A549 (cell line): ENCODE measurements around the gene KRT33B. TPM values are rescaled to one million over a fixed set of nuclear protein-coding genes. Genes with fewer than 3 reads are reported as not detected.

Experiments used
- ATAC-seq, 2 experiments: fragments of 200-7000 bp in 1 of 2; fragments of >200 bp in 1 of 2; cut with Nextera tagmentation in 1 of 2; cut with Tn5 transposase in 1 of 2; 3 replicates each; pipeline versions ENCODE4 v1.8.0 to v1.9.1; 2018 to 2020; ENCODE audit warnings: mild to moderate bottlenecking in 1 of 2, moderate library complexity in 1 of 2
- CTCF ChIA-PET: fragments of 300-600 bp; sonication (Branson Sonifier 250); formaldehyde crosslinking; extraction: SDS; loops from one replicate; lab custom pipeline; 2021; ENCODE audit warnings: antibody characterized with exemption, inconsistent platforms; lab: Yijun Ruan, JAX
- POLR2A ChIA-PET: fragments of 350-600 bp; formaldehyde crosslinking; extraction: SDS; loops from one replicate; lab custom pipeline; 2021; ENCODE audit warnings: antibody characterized with exemption, inconsistent platforms; lab: Yijun Ruan, JAX
- DNase-seq, 2 experiments: peaks; one replicate each; pipeline versions ENCODE4 v3.0.0 to v3.0.0-alpha.2; 2011 to 2016; ENCODE audit warnings: low read depth in 1 of 2, low spot score in 1 of 2
- FAIRE-seq: peaks from 2 replicates; lab custom pipeline; 2011; peaks lifted over from hg19 to GRCh38; lab: Jason Lieb, UNC
- H3K27ac ChIP-seq, 2 experiments: fragments of >200 bp; sonication (Bioruptor Twin); formaldehyde crosslinking; 3 replicates each; pipeline ENCODE4 v1.5.1; 2016 to 2017
- H3K4me1 ChIP-seq: fragments of >200 bp; sonication (Bioruptor Twin); formaldehyde crosslinking; 3 replicates; pipeline ENCODE4 v1.6.1; 2016
- H3K4me2 ChIP-seq: fragments of >200 bp; sonication (Bioruptor Twin); formaldehyde crosslinking; 3 replicates; pipeline ENCODE4 v1.6.1; 2016
- H3K4me3 ChIP-seq: fragments of >200 bp; sonication (Bioruptor Twin); formaldehyde crosslinking; 3 replicates; pipeline ENCODE4 v1.5.1; 2016
- H3K9me3 ChIP-seq: fragments of >200 bp; sonication (Bioruptor Twin); formaldehyde crosslinking; 3 replicates; pipeline ENCODE4 v1.6.1; 2016
- CBX2 ChIP-seq: fragments of 200-600 bp; sonication (generic); IDR thresholded peaks from 2 replicates; pipeline ENCODE4 v1.6.1; 2016; ENCODE audit warnings: low read depth, mild to moderate bottlenecking, borderline replicate concordance
- CHD2 ChIP-seq: fragments of 150-350 bp; IDR thresholded peaks from 2 replicates; pipeline ENCODE4 v1.6.1; 2014; ENCODE audit warnings: low read length; ENCODE audit not compliant: partially characterized antibody
- FOSL2 ChIP-seq, 2 experiments: fragments of 450-650 bp in 1 of 2; fragments of >200 bp in 1 of 2; sonication (Bioruptor Twin) in 1 of 2; formaldehyde crosslinking; IDR thresholded peaks; 2 replicates each; pipeline versions ENCODE4 v1.5.0 to v1.6.1; 2016 to 2020; ENCODE audit warnings: mild to moderate bottlenecking in 1 of 2, moderate library complexity in 1 of 2
- FOXS1 ChIP-seq: fragments of 250-450 bp; sonication (Bioruptor Pico); IDR thresholded peaks from 2 replicates; pipeline ENCODE4 v1.5.0; 2020; ENCODE audit warnings: mild to moderate bottlenecking, moderate library complexity
- HES2 ChIP-seq: fragments of >200 bp; sonication (Bioruptor Twin); formaldehyde crosslinking; IDR thresholded peaks from 2 replicates; pipeline ENCODE4 v1.6.1; 2016
- HOXA7 ChIP-seq: fragments of 250-450 bp; sonication (Bioruptor Pico); IDR thresholded peaks from 2 replicates; pipeline ENCODE4 v1.5.0; 2020; ENCODE audit warnings: mild to moderate bottlenecking, moderate library complexity
- JUN ChIP-seq, 2 experiments: fragments of >200 bp; sonication (Bioruptor Twin); formaldehyde crosslinking; IDR thresholded peaks; 2 replicates in 1 of 2; 3 replicates in 1 of 2; pipeline ENCODE4 v1.6.1; 2016 to 2017
- JUNB ChIP-seq: fragments of >200 bp; sonication (Bioruptor Twin); formaldehyde crosslinking; IDR thresholded peaks from 2 replicates; pipeline ENCODE4 v1.6.1; 2016
- KDM1A ChIP-seq: fragments of 200-600 bp; sonication (generic); IDR thresholded peaks from 2 replicates; pipeline ENCODE4 v1.6.1; 2016; ENCODE audit warnings: low read depth, mild to moderate bottlenecking
- NPAS2 ChIP-seq: fragments of 250-450 bp; sonication (Bioruptor Pico); IDR thresholded peaks from 2 replicates; pipeline ENCODE4 v1.8.0; 2022; ENCODE audit warnings: mild to moderate bottlenecking, moderate library complexity, borderline replicate concordance
- NR3C1 ChIP-seq: fragments of >200 bp; sonication (Bioruptor Twin); formaldehyde crosslinking; IDR thresholded peaks from 3 replicates; pipeline ENCODE4 v1.6.1; 2017
- PHF8 ChIP-seq: fragments of 200-600 bp; sonication (generic); IDR thresholded peaks from 2 replicates; pipeline ENCODE4 v1.6.1; 2016; ENCODE audit warnings: low read depth, mild to moderate bottlenecking, antibody characterized with exemption, moderate library complexity, borderline replicate concordance
- RAD21 ChIP-seq, 2 experiments: fragments of >200 bp in 1 of 2; sonication (Bioruptor Twin) in 1 of 2; formaldehyde crosslinking in 1 of 2; IDR thresholded peaks in 1 of 2; conservative IDR thresholded peaks in 1 of 2; 2 replicates in 1 of 2; 3 replicates in 1 of 2; pipeline ENCODE4 v1.6.1; 2012 to 2018; ENCODE audit warnings: inconsistent platforms in 1 of 2
- RARB ChIP-seq: fragments of 250-450 bp; sonication (Bioruptor Pico); IDR thresholded peaks from 2 replicates; pipeline ENCODE4 v1.8.0; 2021; ENCODE audit warnings: mild to moderate bottlenecking, moderate library complexity
- RFX5 ChIP-seq: fragments of 450-650 bp; IDR thresholded peaks from 2 replicates; pipeline ENCODE4 v1.7.1; 2014; ENCODE audit warnings: antibody characterized with exemption, mild to moderate bottlenecking, moderate library complexity
- RNF2 ChIP-seq: fragments of 200-600 bp; sonication (generic); IDR thresholded peaks from 2 replicates; pipeline ENCODE4 v1.6.1; 2016; ENCODE audit warnings: low read depth, mild to moderate bottlenecking, antibody characterized with exemption, moderate library complexity, borderline replicate concordance
- SMC3 ChIP-seq: fragments of >200 bp; sonication (Bioruptor Twin); formaldehyde crosslinking; IDR thresholded peaks from 3 replicates; pipeline ENCODE4 v1.6.1; 2018; ENCODE audit warnings: inconsistent platforms
- ZNF302 ChIP-seq: fragments of 250-450 bp; sonication (Bioruptor Pico); IDR thresholded peaks from 2 replicates; pipeline ENCODE4 v1.9.0; 2021; ENCODE audit warnings: inconsistent platforms, mild to moderate bottlenecking, moderate library complexity
- WGBS: methylation state at CpG from one replicate; pipeline ENCODE4 v1.1.6; 2017; ENCODE audit errors: missing lambda C conversion rate; 5-methylcytosine and 5-hydroxymethylcytosine counted together
- polyA plus RNA-seq, 4 experiments: library from polyadenylated mRNA; depleted of rRNA in 3 of 4; stranded (reverse); fragments of >200 nt; fragmentation: RNase III in 1 of 4; extraction: RNeasy Plus Mini Kit Qiagen cat#74134 plus additional on column Dnase treatment in 1 of 4; gene quantifications; 2 replicates in 3 of 4; 3 replicates in 1 of 4; pipeline ENCODE4 v1.2.3, GENCODE V29; 2011 to 2017
- TF ChIP-seq, protein P1 (sequence below): fragments of 250-450 bp; sonication (Bioruptor Pico); IDR thresholded peaks from 2 replicates; pipeline ENCODE4 v1.5.0; 2021; ENCODE audit warnings: mild to moderate bottlenecking, moderate library complexity, borderline replicate concordance

KRT33B gene
- polyA plus RNA-seq, 2 of the 4 experiments (the other 2 are of a cell fraction), result 0.05 TPM; not detected in 1

GRCh38 chr17:41369023-41369422 lies 590 bp downstream of the KRT33B start (continued):
- TF ChIP-seq, protein P1, sequence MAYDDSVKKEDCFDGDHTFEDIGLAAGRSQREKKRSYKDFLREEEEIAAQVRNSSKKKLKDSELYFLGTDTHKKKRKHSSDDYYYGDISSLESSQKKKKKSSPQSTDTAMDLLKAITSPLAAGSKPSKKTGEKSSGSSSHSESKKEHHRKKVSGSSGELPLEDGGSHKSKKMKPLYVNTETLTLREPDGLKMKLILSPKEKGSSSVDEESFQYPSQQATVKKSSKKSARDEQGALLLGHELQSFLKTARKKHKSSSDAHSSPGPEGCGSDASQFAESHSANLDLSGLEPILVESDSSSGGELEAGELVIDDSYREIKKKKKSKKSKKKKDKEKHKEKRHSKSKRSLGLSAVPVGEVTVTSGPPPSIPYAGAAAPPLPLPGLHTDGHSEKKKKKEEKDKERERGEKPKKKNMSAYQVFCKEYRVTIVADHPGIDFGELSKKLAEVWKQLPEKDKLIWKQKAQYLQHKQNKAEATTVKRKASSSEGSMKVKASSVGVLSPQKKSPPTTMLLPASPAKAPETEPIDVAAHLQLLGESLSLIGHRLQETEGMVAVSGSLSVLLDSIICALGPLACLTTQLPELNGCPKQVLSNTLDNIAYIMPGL (CRISPR knock-in tag), result no peak

GRCh38 chr17:41367426-41368075 lies 2.1 kb downstream of the KRT33B start:
- no peaks in the 10 kb centered on the region for H3K9me3 ChIP-seq
- no peak overlapping the region for H3K4me3 ChIP-seq
- H3K4me2 ChIP-seq, result no peak overlapping the region; the same call in 2 of the 3 replicates
- POLR2A ChIA-PET, result no interaction called here
- peak; percentile 41 to 57; a peak in 3 of 6 replicates for ATAC-seq
- FAIRE-seq, result peak; percentile 73
- no peak overlapping the region for H3K27ac ChIP-seq
- DNase-seq, result peak in 1 of 2 experiments; percentile 25
- CTCF ChIA-PET, result interaction anchor here (0.8 to 1.5 kb wide), 4 partner anchors 10 to 281 kb away, joined by 3 to 6 read pairs (median 4); no protein-coding TSS in a partner anchor
- WGBS, result 63% methylated on average over 10 of the region's 10 CpGs
- TF ChIP-seq HOXA7 (CRISPR knock-in tag), result no peak
- TF ChIP-seq FOSL2 (IDR thresholded peaks at IDR 0.05), result no peak
- no peak for TF ChIP-seq FOSL2 (CRISPR knock-in tag; IDR thresholded peaks at IDR 0.05)
- TF ChIP-seq PHF8, result no peak
- H3K4me1 ChIP-seq, result no peaks in the 10 kb centered on the region

- ChIA-PET POLR2A (no interaction called here), CTCF (interaction anchor here (0.6 to 1.1 kb wide), 7 partner anchors 8 to 445 kb away, joined by 3 to 4 read pairs (median 3); no protein-coding TSS in a partner anchor)
- Histone ChIP-seq H3K4me2 (no peak overlapping the region), H3K4me1 (no peaks in the 10 kb centered on the region), H3K27ac (no peak overlapping the region), H3K4me3 (no peak overlapping the region), H3K9me3 (no peaks in the 10 kb centered on the region)
- DNase-seq, result no peak
- TF ChIP-seq JUNB (no peak), RNF2 (no peak), NR3C1 (no peak), RAD21 (conservative IDR thresholded peaks at IDR 0.05 in 1 of 2, IDR thresholded peaks at IDR 0.05 in 1 of 2) (no peak), CHD2 (no peak), RFX5 (no peak), ZNF302 (CRISPR knock-in tag) (no peak)
- FAIRE-seq, result no peak
- ATAC-seq, result no peak
Measured at GRCh38 chr17:41366070-41366469, 3.5 kb downstream of the KRT33B start.

GRCh38 chr17:41363881-41364280 lies 5.7 kb downstream of the KRT33B start:
- DNase-seq (no peak), ATAC-seq (no peak), FAIRE-seq (no peak)
- ChIA-PET POLR2A (no interaction called here), CTCF (no interaction called here)
- no peak overlapping the region for H3K4me2 ChIP-seq
- H3K9me3 ChIP-seq, result no peaks in the 10 kb centered on the region
- H3K4me1 ChIP-seq, result 0 out of 3 replicates have a peak, but pooled peaks cover 3% of the 10 kb centered on the region
- H3K4me3 ChIP-seq, result no peak overlapping the region
- no peak overlapping the region for H3K27ac ChIP-seq
- 67% methylated on average over 2 of the region's 2 CpGs for WGBS
- TF ChIP-seq RAD21 (conservative IDR thresholded peaks at IDR 0.05 in 1 of 2, IDR thresholded peaks at IDR 0.05 in 1 of 2) (no peak), RARB (CRISPR knock-in tag) (no peak), JUN (IDR thresholded peaks at IDR 0.05) (no peak), FOXS1 (CRISPR knock-in tag) (no peak), CHD2 (no peak), HES2 (no peak), KDM1A (no peak), SMC3 (no peak), CBX2 (no peak), HOXA7 (CRISPR knock-in tag) (no peak), NPAS2 (CRISPR knock-in tag) (no peak)
- TF ChIP-seq, protein P1 (CRISPR knock-in tag), result no peak
- TF ChIP-seq, all 56 proteins: peak for 0
